HepG2 (cell line): ENCODE measurements around the gene STMN3. TPM values are rescaled to one million over a fixed set of nuclear protein-coding genes. Genes with fewer than 3 reads are reported as not detected.
A peak's percentile ranks its signal among the peaks of the same experiment; 100 is the strongest.

ENCODE experiments used
- BRCA1 ChIP-seq: sonication (generic); formaldehyde crosslinking; IDR thresholded peaks from 2 replicates; pipeline ENCODE4 v1.4.0; 2020; ENCODE audit warnings: missing genetic modification reagents
- DZIP1 ChIP-seq: sonication (generic); formaldehyde crosslinking; IDR thresholded peaks from 2 replicates; pipeline ENCODE4 v1.5.0; 2020; ENCODE audit warnings: mild to moderate bottlenecking, missing genetic modification reagents
- EHMT2 ChIP-seq: fragments of 200-600 bp; sonication (generic); IDR thresholded peaks from 2 replicates; pipeline ENCODE4 v1.7.0; 2017; ENCODE audit warnings: antibody characterized with exemption, low read depth, low read length, borderline replicate concordance
- HOXA9 ChIP-seq: sonication (generic); formaldehyde crosslinking; IDR thresholded peaks from 2 replicates; pipeline ENCODE4 v1.8.1; 2022; ENCODE audit warnings: missing genetic modification reagents, mild to moderate bottlenecking, moderate library complexity, borderline replicate concordance
- KAT7 ChIP-seq: IDR thresholded peaks from 2 replicates; pipeline ENCODE4 v1.6.1; 2018; ENCODE audit warnings: borderline replicate concordance, missing compliant biosample characterization
- LCORL ChIP-seq, 2 experiments: fragments of 450-650 bp in 1 of 2; sonication (generic) in 1 of 2; formaldehyde crosslinking in 1 of 2; IDR thresholded peaks; 2 replicates each; pipeline versions ENCODE4 v1.5.0 to v1.6.1; 2017 to 2020; ENCODE audit warnings: antibody characterized with exemption in 1 of 2, missing genetic modification reagents in 1 of 2
- MAF1 ChIP-seq: sonication (generic); formaldehyde crosslinking; IDR thresholded peaks from 2 replicates; pipeline ENCODE4 v1.5.0; 2020; ENCODE audit warnings: missing genetic modification reagents, borderline replicate concordance
- NRL ChIP-seq: sonication (generic); formaldehyde crosslinking; IDR thresholded peaks from 2 replicates; pipeline ENCODE4 v1.5.0; 2020; ENCODE audit warnings: missing genetic modification reagents, mild to moderate bottlenecking, moderate library complexity, borderline replicate concordance
- POLR2G ChIP-seq: fragments of 200-400 bp; formaldehyde crosslinking; IDR thresholded peaks from 2 replicates; pipeline ENCODE4 v1.6.1; 2018; ENCODE audit warnings: mild to moderate bottlenecking, low read depth, low read length, moderate library complexity
- RFXANK ChIP-seq: IDR thresholded peaks from 2 replicates; pipeline ENCODE4 v1.6.1; 2016
- TOE1 ChIP-seq: sonication (generic); formaldehyde crosslinking; IDR thresholded peaks from 2 replicates; pipeline ENCODE4 v1.4.0; 2020; ENCODE audit warnings: mild to moderate bottlenecking, missing genetic modification reagents
- ZFP36L2 ChIP-seq: sonication (generic); formaldehyde crosslinking; IDR thresholded peaks from 2 replicates; pipeline ENCODE4 v1.4.0; 2020; ENCODE audit warnings: missing genetic modification reagents
- ZMYM2 ChIP-seq: sonication (generic); formaldehyde crosslinking; IDR thresholded peaks from 2 replicates; pipeline ENCODE4 v1.8.0; 2022; ENCODE audit warnings: mild to moderate bottlenecking, missing genetic modification reagents
- ZMYM4 ChIP-seq: sonication (generic); formaldehyde crosslinking; IDR thresholded peaks from 2 replicates; pipeline ENCODE4 v1.8.1; 2023; ENCODE audit warnings: mild to moderate bottlenecking, missing genetic modification reagents
- ZNF260 ChIP-seq: sonication (generic); formaldehyde crosslinking; IDR thresholded peaks from 2 replicates; pipeline ENCODE4 v1.4.0; 2020; ENCODE audit warnings: missing genetic modification reagents, low read depth, mild to moderate bottlenecking, borderline replicate concordance
- ZNF30 ChIP-seq: sonication (generic); formaldehyde crosslinking; IDR thresholded peaks from 2 replicates; pipeline ENCODE4 v1.5.0; 2020; ENCODE audit warnings: mild to moderate bottlenecking, missing genetic modification reagents
- ZNF460 ChIP-seq: sonication (generic); formaldehyde crosslinking; IDR thresholded peaks from 2 replicates; pipeline ENCODE4 v1.5.1; 2020; ENCODE audit warnings: missing genetic modification reagents, mild to moderate bottlenecking, borderline replicate concordance
- ZNF567 ChIP-seq: sonication (generic); formaldehyde crosslinking; IDR thresholded peaks from 2 replicates; pipeline ENCODE4 v1.8.1; 2023; ENCODE audit warnings: mild to moderate bottlenecking, missing genetic modification reagents, borderline replicate concordance
- ZNF577 ChIP-seq: sonication (generic); formaldehyde crosslinking; IDR thresholded peaks from 2 replicates; pipeline ENCODE4 v1.4.0; 2020; ENCODE audit warnings: mild to moderate bottlenecking, low read depth, missing genetic modification reagents, borderline replicate concordance
- ZNF615 ChIP-seq: sonication (generic); formaldehyde crosslinking; IDR thresholded peaks from 2 replicates; pipeline ENCODE4 v1.5.0; 2020; ENCODE audit warnings: mild to moderate bottlenecking, missing genetic modification reagents, borderline replicate concordance
- ZNF672 ChIP-seq: sonication (generic); formaldehyde crosslinking; IDR thresholded peaks from 2 replicates; pipeline ENCODE4 v1.8.1; 2022; ENCODE audit warnings: missing genetic modification reagents
- ZNF678 ChIP-seq: sonication (generic); formaldehyde crosslinking; IDR thresholded peaks from 2 replicates; pipeline ENCODE4 v1.4.0; 2020; ENCODE audit warnings: mild to moderate bottlenecking, missing genetic modification reagents
- ZSCAN30 ChIP-seq: sonication (generic); formaldehyde crosslinking; IDR thresholded peaks from 2 replicates; pipeline ENCODE4 v1.5.0; 2020; ENCODE audit warnings: mild to moderate bottlenecking, missing genetic modification reagents
- polyA plus RNA-seq, 8 experiments: library from polyadenylated mRNA; depleted of rRNA in 3 of 8; stranded (reverse) in 7 of 8; unstranded in 1 of 8; fragments of >200 nt; fragmentation: Illumina TruSeq in 4 of 8; extraction: Trizol in 4 of 8; gene quantifications; 2 replicates each; pipeline versions ENCODE4 v1.2.1 to v1.2.3, GENCODE V29; 2011 to 2016; ENCODE audit warnings: low read depth in 4 of 8, missing spikeins in 1 of 8, mixed read lengths in 1 of 8; ENCODE audit not compliant: insufficient read depth in 1 of 8
- total RNA-seq, 5 experiments: library from RNA; depleted of rRNA; stranded (reverse); fragments of >200 nt; fragmentation: Illumina TruSeq; extraction: Trizol; gene quantifications; 2 replicates each; pipeline ENCODE4 v1.2.3, GENCODE V29; 2016; ENCODE audit warnings: low read depth in 1 of 5
- TF ChIP-seq, protein P1 (sequence below): IDR thresholded peaks from 2 replicates; pipeline ENCODE4 v1.6.1; 2016; ENCODE audit warnings: low read depth, borderline replicate concordance
- TF ChIP-seq, protein P2 (sequence below): sonication (generic); formaldehyde crosslinking; IDR thresholded peaks from 2 replicates; pipeline ENCODE4 v1.4.0; 2020; ENCODE audit warnings: missing genetic modification reagents, borderline replicate concordance

The STMN3 gene
- total and polyA plus RNA-seq, 2 of the 13 experiments (the other 11 are each of a cell fraction or from before 2014, with no cell fraction given), result 21.0 to 48.3 TPM

DNA sequence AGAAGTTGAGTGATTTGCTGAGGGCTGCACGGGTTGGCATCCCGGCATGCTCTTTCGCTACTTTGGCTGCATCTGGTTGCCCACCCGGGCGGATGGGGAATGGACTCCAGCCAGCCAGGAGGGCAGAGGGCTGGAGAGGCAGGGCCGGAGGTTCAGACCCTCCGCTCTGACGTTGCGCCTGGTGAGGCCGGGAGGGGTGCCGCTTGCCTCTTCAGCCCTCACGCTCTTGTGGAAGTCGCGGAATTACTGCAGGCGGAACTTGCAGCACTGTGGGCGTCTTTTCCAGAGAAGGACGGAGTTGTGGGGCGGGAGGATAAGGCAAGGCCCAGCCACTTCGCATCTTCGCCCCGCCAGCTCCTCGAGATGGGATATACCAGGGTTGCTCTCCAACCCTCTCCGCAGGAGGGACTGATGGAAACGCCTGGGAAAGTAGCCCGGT lies 5.5 kb upstream of the STMN3 start (continued):
- peak; percentile 58; the same call in 1 of the 2 replicates for TF ChIP-seq DZIP1
- TF ChIP-seq ZMYM4 (CRISPR knock-in tag), result no peak
- TF ChIP-seq HOXA9, result no peak
- no peak for TF ChIP-seq EHMT2
- TF ChIP-seq, protein P1, sequence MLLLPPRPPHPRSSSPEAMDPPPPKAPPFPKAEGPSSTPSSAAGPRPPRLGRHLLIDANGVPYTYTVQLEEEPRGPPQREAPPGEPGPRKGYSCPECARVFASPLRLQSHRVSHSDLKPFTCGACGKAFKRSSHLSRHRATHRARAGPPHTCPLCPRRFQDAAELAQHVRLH, result no peak
- no peak; the same call in 1 of the 2 replicates for TF ChIP-seq ZNF567 (CRISPR knock-in tag)
- no peak for TF ChIP-seq RFXANK
- TF ChIP-seq ZNF672, result no peak
- no peak for TF ChIP-seq BRCA1 (CRISPR knock-in tag)
- TF ChIP-seq ZNF678 (CRISPR knock-in tag), result no peak
- TF ChIP-seq ZNF577, result no peak
- TF ChIP-seq POLR2G, result no peak
- TF ChIP-seq ZFP36L2 (CRISPR knock-in tag), result no peak
- no peak; the same call in 1 of the 2 replicates for TF ChIP-seq MAF1
- TF ChIP-seq LCORL (IDR thresholded peaks at IDR 0.05), result no peak
- 0 out of 2 replicates have a peak, but pooled peaks have one; percentile 1 for TF ChIP-seq LCORL (CRISPR knock-in tag; IDR thresholded peaks at IDR 0.05)
- TF ChIP-seq ZMYM2, result no peak
- TF ChIP-seq KAT7 (CRISPR knock-in tag), result no peak
- TF ChIP-seq ZSCAN30 (CRISPR knock-in tag), result no peak
- no peak for TF ChIP-seq TOE1 (CRISPR knock-in tag)
- no peak for TF ChIP-seq ZNF30 (CRISPR knock-in tag)
- no peak for TF ChIP-seq ZNF460 (CRISPR knock-in tag)
- TF ChIP-seq, protein P2, sequence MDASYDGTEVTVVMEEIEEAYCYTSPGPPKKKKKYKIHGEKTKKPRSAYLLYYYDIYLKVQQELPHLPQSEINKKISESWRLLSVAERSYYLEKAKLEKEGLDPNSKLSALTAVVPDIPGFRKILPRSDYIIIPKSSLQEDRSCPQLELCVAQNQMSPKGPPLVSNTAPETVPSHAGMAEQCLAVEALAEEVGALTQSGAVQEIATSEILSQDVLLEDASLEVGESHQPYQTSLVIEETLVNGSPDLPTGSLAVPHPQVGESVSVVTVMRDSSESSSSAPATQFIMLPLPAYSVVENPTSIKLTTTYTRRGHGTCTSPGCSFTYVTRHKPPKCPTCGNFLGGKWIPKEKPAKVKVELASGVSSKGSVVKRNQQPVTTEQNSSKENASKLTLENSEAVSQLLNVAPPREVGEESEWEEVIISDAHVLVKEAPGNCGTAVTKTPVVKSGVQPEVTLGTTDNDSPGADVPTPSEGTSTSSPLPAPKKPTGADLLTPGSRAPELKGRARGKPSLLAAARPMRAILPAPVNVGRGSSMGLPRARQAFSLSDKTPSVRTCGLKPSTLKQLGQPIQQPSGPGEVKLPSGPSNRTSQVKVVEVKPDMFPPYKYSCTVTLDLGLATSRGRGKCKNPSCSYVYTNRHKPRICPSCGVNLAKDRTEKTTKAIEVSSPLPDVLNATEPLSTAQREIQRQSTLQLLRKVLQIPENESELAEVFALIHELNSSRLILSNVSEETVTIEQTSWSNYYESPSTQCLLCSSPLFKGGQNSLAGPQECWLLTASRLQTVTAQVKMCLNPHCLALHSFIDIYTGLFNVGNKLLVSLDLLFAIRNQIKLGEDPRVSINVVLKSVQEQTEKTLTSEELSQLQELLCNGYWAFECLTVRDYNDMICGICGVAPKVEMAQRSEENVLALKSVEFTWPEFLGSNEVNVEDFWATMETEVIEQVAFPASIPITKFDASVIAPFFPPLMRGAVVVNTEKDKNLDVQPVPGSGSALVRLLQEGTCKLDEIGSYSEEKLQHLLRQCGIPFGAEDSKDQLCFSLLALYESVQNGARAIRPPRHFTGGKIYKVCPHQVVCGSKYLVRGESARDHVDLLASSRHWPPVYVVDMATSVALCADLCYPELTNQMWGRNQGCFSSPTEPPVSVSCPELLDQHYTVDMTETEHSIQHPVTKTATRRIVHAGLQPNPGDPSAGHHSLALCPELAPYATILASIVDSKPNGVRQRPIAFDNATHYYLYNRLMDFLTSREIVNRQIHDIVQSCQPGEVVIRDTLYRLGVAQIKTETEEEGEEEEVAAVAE (CRISPR knock-in tag), result no peak
- peak; percentile 82 for TF ChIP-seq NRL (CRISPR knock-in tag)
- 0 out of 2 replicates have a peak, but pooled peaks have one; percentile 90 for TF ChIP-seq ZNF260
- no peak for TF ChIP-seq ZNF615 (CRISPR knock-in tag)
